ENCODE data around the gene ATP5MC3.
A peak's percentile ranks its signal among the peaks of the same experiment; 100 is the strongest.
"Not testable (repeated sequence)": the region's sequence is repeated elsewhere in the genome, so short reads cannot be mapped to it uniquely, and the experiment has no call there.

Gene ATP5MC3

DNA sequence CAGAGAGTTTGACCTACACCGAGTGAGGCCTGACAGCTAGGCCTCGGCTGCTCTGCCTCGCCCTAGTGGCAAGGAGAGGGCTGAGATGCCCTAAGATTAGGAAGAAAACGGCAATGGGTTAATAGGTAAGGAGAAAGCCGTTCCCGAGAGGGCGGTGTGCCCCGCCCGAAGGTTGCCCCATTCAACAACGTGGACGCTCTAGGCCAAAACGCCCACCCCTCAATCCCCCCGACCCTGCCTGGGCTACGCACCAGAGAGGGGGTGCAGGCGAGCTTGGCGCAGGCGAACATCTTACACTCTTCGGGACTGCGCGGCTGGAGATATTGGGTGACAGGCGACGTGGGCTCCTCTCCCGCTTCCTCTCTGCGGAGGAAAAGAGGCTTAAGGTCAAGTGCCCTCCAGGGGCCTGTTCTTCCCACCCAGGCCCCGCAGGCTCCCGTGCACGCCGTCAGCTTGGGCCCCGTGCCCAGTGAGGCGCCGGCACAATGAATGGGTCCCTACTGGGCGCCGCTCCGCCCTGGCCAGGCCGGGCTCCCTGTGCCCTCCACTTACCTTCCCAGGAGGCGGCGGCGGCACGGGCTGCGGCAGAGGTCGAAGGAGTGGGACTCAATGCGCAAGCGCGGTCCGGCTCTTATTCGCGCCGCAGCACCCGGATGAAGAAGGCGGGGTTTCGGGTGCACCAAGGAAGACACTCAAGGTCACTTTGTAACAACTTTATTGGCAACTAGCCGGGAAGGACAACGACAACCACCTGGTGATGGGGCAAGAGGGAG lies at the start of gene ATP5MC3:
Gene ATP5MC3 (minus strand): TSS at position 607 of the 773 bp plus-strand sequence. CDS start 317 bp downstream, at position 290.
- DNase-seq: peak; percentile 98

DNA sequence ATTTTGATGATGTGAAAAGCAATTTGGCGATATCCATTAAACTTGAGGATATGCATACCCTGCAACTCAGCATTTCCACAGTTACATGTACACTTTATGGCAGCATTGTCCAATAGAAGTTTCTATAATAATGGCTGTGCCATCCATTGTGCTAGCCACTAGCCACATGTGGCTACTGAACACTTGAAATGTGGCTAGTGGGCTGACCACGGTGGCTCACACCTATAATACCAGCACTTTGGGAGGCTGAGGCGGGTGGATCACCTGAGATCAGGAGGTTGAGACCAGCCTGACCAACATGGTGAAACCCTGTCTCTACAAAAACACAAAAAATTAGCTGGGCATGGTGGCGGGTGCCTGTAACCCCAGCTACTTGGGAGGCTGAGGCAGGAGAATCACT lies 47.1 kb upstream of the ATP5MC3 start:
- DNase-seq: not testable (repeated sequence)

DNA sequence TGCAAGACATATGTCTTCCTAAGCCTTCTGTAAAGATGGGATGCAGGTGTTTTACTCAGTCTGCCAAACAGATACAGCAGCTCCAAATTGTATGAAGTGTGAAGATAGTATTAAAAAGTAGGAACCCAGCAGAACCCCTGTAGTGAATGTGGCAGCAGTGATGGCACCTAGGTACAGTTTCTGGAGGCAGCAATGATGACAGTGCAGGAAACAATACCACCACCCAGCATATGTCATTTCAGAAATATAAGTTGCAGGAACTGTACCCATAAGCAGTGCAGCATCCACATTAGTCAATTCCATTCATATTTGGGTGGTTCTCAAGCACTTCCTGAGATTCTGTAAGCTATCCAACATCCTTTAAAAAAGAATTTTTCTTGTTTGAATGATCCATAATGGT lies 46.7 kb upstream of the ATP5MC3 start:
- no peak for DNase-seq

DNA sequence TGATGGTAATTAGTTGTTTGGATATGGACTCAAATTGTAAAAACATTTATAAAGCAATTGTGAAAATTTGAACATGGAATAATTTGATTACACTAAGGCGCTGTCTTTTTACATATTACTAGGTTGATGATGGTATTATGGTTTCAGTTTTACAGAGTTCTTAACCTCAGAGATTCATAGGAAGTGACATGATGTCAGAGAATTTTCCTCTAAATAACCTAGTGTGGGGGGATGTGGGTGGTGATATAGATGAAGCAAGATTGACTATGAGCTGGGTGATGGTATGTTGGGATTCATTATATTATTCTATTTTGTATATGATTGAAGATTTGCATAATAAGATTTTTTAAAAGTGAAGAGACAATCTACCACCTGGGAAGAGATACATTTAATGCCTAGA lies 45.9 kb upstream of the ATP5MC3 start:
- DNase-seq: no peak

DNA sequence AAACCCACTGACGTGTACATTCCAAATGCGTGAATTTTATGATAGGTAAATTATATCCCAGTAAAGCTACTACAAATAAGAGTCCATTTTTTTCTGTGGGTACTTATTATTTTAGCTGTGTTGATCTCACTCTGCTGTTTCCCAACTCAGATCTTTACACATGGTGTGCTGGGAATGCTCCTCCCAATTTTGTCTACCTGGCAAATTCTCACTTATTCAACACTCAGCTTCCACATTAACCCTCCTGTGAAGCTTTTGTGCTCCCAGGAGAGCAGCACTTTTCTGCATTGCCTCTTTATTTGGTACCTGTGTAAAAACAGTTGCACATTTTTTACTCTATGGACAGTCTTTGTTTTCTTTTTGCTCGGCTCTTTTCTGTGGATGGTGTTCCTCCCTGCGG lies 38.6 kb upstream of the ATP5MC3 start:
- DNase-seq: no peak

DNA sequence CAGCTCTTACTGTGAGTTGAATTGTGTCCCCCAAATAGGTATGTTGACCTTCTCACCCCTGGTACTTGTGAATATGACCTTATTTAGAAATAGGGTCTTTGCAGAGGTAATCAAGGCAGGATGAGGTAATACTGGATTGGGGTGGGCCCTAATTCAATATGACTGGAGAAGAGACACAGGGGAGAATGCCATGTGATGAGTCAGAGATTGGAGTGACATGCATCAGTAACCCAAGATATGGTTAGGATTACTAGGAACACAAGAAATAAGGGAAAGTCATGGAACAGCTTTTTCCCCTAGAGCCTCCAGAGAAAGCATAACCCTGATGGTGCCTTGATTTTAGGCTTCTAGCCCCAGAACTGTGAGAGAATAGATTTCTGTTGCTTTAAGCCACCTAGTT lies 37.0 kb upstream of the ATP5MC3 start:
- DNase-seq: no peak

DNA sequence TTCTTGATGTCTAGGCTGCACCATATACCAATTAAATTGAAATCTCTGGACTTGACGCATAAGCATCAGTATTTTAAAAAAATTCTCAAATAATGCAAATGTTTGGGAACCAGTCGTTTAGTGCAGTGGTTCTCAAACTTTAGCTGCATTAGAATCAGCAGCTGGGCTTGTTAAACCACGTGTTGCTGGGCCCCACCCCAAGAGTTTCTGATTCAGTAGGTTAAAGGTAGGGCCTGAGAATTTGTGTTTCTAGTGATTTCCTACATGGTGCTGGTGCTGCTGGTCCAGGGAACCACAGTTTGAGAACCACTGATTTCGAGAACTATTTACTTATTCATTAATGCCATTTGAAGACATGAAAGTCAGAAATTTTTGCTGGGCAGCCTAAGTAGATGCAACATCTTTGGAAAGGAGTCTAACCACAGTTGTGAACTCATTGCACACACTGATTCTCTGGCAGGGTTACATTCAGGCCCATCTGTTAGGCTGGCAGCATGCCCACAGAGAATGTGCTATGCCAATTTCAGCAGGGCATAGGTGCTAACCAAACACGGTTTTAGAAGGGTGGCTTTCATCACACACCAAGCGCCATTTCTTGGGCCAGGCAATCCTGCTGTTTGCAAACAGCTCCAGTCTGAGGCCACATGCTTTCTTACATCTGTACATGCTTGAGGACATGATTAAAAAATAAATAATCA lies 26.4 kb upstream of the ATP5MC3 start:
- no peak for DNase-seq

DNA sequence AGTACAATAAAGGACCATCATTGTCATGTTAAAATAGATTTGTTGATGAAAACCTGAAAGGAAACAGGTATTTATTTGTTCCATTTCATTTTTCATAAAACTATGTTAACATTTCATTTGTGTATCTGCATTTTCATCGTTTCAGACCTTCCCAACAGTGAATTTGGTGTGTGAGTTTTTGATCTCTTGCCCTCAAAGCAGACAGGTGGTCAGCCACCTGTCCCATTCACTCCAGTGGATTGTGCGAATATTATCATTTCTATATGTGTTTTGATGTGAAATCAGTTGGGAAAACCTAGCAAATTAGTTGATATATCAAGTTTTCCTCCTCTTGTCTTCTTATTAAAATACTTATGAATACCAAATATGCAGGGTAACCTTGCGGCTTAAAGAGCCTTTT lies 25.4 kb upstream of the ATP5MC3 start:
- no peak for DNase-seq

DNA sequence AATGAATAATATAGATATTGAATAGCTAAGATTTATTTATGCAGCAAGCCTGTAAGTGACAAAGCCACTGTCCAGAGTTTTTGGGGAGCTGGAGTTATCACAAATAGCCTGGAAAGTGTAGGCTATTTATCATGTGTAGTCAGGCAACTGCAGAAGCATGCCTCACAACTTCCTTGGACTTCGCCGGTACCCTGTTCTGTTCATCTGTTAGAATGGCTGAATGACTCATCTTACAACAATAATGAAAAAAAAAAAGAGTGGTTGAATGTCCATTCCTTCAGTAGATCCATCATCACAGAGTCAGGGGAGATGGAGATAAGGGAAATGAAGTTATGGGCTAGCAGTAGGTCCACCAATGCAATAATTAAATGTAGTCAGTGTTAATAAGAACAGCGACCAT lies 24.0 kb upstream of the ATP5MC3 start:
- DNase-seq: no peak

DNA sequence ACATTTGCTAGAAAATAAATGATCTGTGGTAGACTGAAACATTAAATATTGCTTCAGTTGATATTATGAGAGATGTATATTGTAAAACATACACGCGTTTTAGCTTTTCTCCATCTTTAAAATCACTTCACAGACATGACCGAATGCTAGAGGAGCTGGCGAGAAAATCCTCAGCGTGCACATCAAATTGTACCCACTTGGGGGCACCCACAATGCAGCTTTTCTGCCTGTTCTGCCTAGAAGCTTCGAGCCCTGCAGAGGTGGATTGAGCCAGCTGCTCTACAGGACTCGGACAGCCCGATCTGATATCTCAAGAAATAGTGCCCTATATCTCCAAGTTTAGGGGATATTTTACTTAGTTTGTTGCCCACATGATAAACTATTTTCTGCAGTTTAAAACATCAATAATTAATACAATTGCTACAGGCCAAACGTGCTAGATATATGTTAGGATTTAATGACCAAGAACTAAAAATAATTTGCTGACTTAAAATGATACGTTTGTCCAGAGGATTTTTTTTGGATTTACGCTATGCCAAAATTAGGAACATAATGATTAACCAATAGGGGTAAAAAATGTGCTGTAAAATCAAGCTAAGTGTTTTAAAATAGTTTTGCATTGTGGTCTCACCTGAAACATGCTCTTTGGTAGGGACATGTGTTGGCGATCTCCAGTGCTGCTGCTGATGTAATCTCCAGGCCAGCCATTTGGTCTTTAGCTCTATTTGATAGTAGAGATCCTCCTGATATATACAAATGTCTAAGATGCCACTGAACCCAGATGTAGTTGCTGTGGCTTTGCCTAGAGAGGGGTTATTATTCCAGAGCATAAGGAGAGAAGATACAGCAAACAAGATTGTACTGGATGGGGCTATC lies 22.3 kb upstream of the ATP5MC3 start:
- DNase-seq: peak; percentile 73

DNA sequence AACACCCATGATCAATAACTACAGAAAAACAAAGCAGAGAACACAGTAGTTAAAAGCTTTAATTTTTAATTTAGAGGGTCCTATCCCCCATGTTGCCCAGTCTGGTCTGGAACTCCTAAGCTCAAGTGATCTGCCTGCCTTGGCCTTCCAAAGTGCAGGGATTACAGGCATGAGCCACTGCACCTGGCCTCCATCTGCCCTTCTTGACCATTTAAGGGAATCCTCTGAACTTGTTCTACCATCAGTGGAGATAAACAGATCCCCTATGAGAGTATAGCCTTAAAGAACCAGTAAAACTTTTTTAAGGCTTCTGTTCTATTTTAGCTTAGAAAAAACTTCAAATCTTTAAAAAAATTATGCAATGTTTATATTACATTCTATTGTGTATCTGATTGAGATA lies 13.5 kb upstream of the ATP5MC3 start:
- DNase-seq: no peak

DNA sequence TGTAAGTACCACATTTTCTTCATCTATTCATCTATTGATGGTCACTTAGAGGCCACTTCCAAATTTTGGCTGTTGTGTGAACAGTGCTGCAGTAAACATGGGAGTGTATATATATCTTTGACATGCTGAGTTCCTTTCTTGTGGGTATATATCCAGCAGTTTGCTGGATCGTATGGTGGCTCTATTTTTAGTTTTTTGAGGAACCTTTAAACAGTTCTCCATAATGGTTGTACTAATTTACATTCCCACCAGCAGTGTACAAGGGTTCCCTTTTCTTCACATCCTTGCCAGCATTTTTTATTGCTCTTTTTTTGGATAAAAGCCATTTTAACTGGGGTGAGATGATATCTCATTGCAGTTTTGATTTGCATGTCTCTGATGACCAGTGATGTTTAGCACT lies 7.3 kb upstream of the ATP5MC3 start:
- DNase-seq: no peak

DNA sequence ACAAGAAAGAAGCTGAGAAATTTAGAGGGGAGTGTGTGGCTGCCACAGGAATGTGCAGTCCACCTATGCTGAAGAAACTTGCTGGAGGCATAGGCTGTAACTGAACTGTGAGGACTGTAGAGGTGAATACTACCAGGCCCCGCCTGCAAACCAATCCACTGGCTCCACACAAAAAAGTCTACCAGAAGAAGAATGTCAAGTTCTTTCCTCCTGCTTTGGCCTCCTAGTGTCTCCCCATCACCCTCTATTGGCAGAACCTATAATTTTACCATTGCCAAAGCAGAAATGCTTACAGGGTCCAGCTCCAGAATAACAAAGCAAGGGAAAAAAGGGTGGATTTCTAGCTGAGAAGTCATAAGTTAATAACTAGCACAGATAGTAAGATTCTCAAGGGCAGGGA lies 5.9 kb upstream of the ATP5MC3 start:
- peak; percentile 72 for DNase-seq

DNA sequence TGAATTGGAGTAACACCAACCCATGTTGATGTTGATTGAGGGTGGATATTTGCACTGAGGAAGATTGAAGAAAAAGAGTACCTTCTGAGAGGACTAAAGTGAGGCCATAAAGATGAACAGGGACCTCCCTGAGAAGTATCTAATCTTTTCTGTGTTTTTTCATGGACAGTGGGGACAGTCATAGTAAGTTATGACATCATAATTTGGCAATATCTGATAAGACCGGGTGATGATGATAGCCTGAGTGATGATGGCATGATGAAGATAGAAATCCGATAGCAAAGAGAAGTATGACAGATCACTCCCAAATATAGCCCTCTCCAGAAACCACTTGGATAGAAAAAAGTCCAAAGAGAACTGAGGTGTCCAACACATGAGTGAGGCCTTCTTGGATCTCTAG lies 2.2 kb upstream of the ATP5MC3 start:
- no peak for DNase-seq

DNA sequence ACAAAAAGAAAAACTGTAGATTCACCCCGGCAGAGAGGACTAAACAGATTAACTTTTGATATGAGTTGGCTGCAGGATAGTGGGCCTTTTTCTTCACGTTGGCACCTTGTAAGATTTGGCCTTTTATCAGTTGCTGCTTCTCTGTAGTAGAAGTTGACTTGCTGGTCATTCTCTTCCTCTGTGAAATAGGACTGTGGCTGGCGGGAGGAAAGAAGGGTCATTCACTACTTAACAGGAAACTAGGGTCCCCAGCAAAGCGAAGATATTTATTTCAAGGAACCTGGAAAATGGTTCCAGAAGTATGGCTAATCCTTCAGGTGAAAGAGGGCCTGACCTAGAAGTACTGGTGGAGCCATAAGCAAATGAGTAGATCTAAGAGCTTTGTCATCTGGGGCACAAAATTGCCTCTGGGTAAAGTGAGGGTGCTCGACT lies 383 bp upstream of the ATP5MC3 start:
- no peak for DNase-seq

DNA sequence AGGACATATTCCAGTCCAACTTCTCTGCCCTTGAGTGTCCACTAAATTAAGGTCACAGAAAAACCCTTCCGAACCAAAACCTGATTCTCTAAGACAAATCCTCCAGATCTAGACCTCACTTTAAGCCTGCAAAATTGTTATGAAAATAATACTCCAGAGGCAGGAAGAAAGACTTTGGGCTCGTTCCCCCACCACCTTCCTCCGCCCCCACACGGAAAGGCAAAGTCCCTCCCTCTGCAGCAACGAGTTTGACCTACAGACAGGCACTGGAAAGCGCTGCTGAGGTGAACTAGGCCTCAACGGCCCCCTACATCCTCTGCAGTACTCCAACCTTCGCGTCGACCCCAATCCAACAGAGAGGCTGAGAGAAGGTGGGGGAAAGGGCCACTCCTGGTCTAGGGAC lies 808 bp downstream of the ATP5MC3 start:
- DNase-seq: peak; percentile 81

DNA sequence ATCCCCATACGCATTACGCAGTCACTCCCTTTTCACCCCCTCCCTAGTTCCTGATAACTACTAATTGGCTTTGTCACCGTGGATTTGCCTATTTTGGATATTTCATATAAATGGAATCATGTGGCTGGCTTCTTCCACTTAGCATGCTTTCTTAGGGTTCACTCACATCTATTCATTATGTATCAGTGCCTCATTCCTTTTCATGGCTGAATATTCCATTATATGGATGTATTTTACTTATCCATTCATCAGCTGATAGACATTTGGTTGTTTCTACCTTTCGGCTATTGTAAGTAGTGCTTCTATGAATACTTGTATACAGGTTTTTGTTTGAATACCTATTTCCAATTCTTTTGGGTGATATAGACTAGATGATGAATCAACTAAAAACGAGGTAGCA lies 4.9 kb downstream of the ATP5MC3 start:
- DNase-seq: no peak

DNA sequence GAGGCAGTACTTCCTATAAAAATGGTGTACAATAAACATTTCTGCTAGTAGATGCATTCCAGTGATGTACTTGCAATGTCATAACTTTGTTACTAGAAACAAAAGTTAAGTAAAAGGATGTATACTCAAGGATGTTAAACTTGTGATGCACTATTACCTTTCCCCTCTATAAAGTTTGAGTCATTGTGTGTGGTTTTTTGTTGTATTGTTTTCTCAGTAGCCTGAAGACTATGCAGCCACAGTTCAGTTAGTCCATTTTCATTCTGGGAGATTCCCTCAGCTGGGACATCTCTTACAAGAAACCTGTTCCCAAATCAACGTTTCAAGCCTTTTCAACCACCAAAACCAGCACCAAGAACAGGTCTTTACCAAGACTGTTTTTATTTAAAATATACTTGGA lies 5.6 kb downstream of the ATP5MC3 start:
- no peak for DNase-seq

DNA sequence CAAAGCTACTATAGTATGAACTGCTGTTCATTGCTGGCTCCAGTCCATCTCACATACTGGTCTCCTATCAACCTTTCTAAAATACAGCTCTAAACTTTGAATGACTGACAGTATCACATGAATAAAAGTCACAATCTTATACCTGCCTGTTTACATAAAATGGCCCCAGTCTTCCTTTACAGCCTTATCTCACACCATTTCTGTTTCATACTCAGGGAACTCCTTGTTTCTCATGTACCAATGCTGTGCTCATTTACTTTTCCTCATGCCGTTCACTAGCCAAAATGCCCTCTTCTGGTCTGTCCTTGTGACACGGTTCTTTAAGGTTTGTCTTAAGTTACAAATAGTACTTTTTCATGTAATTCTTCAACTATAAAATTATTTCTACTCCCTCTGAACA lies 6.2 kb downstream of the ATP5MC3 start:
- no peak for DNase-seq

DNA sequence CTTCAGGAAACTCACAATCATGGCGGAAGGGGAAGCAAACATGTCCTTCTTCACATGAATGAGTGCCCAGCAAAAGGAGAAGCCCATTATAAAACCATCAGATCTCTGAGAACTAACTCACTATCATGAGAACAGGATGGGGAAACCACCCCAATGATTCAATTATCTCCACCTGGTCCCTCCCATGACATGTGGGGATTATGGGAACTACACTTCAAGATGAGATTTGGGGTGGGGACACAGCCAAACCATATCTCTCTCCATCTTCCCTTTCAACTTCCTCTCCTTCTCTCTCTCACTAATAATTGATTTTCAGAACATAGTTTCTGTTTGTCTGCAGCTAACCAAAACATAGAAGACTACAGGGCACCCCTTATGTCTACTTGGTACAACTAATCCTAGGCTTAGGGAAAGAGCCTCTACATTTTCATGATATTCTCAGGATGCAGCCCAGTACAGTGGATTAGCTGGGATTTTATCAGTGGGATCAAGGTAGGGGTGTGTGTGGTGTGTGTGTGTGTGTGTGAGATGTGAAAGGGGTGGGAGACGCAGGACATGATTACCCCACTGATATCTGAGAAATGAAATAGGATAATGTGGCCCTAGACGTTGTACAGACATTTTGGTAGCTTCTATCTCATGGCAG lies 10.7 kb downstream of the ATP5MC3 start:
- peak; percentile 30 for DNase-seq

DNA sequence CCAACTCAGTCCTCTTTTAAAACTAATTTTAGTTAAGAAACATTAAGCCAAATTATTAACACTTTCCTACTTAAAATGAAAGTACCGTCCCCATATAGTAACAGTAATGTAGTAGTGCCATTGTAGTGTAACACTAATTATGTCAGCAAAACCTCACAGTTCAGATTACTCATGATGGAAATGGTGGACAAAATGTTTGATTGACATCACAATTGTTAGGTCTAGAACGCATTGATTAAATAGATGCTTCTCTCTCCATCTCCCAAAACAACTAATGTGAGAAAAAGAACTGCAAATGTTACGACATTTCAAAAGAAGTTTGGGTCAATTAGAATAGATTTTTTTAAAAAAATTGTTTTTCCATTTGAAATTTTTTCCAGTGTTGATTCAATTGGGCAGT lies 12.3 kb downstream of the ATP5MC3 start:
- DNase-seq: peak; percentile 26

DNA sequence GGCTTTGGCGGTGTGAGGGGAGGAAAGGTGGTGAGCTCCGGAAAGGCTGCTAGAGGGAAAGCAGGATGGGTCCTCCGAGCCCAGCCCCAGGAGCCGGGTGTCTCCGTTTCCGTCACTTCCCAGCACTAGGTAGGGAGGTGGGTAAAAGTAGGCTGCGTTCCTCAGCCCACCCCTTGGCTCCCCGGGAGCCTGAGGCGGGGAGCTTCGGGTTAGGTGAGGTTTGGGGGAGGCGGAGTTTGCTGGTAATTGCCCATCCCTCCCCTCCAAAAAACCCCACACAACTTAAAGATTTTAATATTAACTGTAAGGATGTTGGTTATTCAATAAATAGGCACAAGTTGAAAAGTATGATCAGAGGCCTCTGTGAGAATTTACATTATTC lies 13.0 kb downstream of the ATP5MC3 start:
- no peak for DNase-seq

Data from hematopoietic multipotent progenitor cell treated with erythropoietin and hydrocortisone succinate and interleukin-3 and kit ligand, for 6 days (in vitro differentiated cells).